Globus pallidus (tissue), 1 donor: ENCODE data around the gene ARL13B.
"Not testable (repeated sequence)": the region's sequence is repeated elsewhere in the genome, so short reads cannot be mapped to it uniquely, and the experiment has no call there.

ENCODE experiments used
- DNase-seq: peaks from one replicate; pipeline ENCODE4 v3.0.0-alpha.2; 2015; ENCODE audit warnings: low spot score

The ARL13B gene

DNA sequence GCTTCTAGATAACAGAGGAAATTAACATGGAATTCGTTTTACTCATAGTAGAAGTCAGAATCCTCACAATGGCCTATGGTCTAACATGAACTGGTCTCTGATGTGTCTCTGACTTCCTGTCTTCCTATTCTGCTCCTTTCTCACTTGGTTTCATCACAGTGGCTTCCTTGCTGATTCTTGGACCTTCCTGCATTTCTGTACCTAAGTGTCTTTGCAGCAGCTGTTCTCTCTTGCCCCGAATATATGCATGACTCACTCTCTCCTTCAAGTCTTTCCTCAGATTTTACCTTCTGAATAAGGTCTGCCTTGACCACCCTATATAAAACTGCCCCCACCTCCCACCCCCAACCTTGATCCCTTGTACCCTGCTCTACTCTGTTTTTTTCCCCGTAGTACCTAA lies 14.1 kb downstream of the ARL13B start:
- no peak for DNase-seq

DNA sequence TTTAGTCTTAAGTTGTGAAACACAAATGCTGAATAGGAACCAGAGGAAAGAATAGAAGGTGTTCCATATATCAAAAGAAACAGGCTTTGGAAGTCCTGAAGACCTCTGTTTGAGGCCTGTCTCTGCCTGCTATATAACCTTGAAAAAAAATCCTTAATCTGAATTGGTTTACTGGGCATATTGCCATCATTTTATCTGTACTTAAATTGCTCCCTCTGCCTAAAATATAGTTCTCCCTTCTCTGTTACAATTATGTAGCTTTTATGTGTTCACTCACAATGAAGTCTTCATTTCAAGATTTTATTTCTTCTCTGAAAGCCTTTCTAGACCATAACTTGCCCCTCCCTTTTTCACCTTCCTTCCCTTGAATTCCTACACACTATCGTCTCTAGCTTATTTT lies 21.2 kb downstream of the ARL13B start:
- no peak for DNase-seq

DNA sequence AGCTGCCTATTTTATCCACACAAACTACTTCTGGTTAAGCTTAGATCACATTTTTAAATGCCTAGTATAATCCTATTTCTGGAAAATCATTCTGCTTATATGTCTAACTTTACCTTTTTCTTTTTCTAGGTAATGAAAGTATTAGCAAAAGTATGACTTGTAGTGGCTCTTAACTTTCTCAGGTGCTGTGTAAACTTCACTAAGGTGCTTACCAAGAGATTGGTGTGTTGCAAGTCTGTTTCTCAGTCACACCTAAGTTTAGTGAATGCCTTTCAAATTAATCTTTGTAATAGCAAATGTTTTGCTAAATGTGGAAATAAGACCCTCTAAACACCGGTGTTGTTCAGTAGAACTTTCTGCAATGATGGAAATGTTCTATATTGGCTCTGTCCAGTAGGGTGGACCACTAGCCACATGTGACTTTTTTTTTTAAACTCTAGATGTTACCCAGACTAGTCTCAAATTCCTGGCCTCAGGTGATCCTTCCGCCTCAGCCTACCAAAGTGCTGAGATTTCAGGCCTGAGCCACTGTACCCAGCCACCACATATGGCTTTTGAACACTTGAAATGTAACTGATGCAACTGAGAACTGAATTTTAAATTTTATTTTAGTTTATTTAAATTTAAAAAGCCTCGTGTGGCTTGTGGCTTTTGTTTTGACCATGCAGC lies 22.0 kb downstream of the ARL13B start:
- no peak for DNase-seq

DNA sequence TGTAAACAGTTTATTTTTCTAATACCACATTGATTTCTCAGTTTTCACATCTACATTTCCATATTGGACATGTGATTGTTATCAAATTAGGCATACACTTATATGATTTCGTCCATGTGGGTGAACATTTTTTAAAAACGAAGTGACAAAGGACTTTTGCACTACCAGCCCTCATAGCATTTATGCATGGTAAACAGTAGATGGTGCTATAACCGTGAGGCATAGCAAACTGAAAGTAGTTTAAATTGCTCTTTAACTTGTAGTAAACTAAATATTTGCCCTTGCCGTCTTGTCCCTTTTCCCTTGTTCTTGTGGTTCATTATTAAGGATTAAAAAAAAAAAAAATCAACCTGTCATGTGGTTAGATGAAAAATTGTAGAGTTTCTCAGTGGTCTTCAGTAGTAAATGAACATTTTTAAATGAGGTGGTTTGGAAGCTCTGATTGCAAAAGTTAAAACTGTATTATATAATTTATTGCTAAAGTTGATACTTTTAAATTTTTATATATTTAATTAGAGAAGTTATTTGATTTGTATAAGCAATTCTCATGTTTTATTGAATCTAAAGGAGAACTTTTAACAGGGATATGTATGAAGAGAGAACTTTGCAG lies 24.5 kb downstream of the ARL13B start:
- DNase-seq = peak; percentile 43

DNA sequence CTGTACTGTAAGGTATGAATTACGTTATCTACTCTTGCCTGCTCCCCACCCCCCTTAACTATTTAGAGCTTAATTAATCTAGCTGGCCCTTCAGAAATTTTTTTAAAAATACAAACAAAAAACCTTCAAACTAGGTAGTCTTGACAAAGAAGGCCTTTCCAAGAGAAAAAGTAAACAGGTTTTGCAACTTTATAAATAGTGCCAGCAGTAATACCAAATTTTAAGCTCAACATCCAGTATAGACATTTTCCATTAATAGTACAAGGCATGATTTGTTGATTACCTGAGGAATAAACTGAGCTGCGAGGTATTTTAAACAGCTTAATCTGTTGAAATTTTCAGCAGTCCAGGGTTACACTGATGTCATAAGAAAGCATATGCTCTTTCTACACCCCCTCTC lies 28.3 kb downstream of the ARL13B start:
- no peak for DNase-seq

DNA sequence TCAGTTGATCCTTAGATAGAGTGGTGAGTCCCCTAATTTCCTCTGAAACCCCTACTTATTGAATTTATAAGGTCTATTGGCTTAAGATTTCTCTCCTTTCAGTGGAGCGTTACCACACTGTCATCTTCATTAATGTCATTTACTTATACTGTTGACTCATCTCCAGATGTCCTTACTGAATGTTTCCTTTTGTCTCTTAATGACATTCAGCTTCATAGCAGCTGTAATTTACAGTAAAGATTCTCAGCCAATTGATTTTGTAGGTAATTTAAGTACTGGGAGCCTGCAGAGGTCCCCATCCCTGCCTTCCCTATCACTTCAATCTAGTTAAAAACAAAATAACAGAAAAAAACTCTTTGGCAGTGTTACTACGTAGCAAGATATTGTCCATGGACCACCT lies 29.7 kb downstream of the ARL13B start:
- no peak for DNase-seq

DNA sequence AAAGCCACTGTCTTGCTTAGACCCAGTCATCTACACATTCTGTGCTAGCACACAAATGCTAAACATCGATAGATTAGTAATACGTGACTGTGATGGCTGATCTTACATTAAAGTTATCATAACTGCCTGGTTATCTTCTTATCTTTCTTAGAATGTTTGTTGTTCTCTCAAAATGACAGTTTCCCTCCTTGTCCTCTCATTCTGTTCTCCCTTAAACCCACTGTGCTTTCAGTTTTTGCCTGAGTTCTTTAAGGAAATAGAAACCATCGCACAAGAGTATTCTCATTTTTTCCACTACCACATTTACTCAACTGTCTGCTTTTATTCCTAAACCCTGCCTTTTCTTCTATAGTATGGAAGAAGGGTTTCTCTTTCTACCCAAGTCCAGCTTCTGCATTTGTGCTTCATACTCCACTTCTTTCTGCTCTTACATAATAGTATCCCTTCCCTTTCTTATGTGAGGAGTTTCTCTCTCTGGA lies 31.3 kb downstream of the ARL13B start:
- DNase-seq = no peak

DNA sequence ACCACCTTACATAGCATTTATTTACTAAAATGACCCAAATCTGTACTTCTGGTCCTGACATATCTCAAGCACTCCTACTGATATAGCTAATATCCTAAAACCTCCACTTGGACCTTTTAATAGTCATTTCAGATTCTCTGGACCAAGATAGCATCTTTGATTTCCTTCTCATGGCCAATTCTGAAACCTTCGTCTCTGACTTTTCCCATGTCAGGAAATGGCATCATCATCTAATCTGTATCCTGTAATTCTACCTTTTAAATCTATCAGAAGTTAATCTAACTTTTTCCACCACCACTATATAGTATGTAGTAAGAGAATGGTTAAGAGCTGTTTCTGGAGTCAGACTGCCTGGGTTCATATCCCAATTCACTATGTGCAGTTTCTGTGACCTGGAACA lies 32.2 kb downstream of the ARL13B start:
- DNase-seq = no peak

DNA sequence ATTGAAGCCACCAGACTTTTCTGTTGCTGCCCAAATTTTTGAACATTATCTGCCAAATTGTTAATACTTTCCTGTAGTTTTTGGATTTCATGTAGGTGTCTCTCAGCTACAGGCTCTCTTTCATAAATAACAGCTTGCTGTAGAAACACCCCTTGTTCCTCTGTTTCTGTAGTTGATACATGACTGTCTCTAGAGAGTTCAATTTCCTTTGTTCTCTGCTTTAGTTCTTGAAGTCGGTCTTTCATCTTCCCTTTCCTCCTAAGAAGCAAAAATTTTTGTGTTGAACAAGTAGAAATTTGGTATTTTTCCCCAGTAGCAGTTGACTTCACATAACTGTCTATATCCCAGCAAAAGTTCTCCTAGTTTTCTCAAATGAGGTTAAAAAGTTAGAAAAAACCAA lies 35.1 kb downstream of the ARL13B start:
- no peak for DNase-seq

DNA sequence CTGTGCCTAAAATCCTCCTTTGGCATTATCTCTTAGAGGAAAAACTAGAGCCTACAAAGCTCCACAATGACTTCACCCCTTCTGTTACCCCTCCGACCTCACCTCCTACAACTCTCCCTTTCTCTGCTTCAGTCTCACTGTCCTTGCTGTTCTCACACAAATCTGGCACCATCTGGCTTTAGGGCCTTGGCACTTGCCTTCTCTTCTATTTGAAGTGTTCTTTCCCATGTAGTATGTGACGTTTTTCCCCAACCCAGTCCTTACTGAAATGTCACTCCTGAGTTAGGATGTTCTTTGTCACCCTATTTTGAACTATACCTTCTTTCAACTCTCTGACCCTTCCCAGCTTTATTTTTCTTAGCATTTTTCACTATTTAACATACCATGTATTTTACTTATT lies 39.7 kb downstream of the ARL13B start:
- DNase-seq = no peak

DNA sequence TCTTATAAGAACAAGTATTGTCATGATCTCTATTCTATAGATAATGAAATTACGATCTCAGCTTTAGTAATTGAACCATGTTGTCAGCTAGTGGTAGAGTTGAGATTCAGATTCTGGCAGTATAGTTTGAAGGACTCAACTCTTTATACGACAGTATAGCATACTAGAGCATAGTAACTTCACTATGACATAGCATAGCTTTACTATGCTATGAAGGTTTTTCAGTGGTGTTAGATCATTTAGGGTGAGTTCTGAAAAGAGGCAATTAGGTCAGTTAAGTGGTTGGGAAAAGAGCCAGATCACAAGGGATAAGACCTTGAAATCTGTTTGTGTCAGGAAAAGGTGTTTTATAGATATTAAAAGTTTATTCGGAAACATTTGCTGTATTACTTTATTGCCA lies 40.3 kb downstream of the ARL13B start:
- no peak for DNase-seq

DNA sequence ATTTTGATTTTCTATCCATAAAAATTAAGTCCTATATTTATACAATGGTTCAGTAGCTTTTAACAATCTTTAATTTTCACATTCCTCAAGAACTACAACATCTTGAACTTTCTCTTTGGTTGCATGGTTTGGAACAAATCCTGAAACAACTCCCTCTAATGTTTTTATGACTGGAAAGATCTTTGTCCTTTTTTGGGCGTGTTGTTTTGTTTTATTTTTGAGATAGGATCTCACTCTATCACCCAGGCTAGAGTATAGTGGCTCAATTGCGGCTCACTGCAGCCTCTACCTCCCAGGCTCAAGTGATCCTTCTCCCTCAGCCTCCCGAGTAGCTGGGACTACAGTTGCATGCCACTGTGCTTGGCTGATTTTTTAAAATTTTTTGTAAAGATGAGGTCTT lies 44.4 kb downstream of the ARL13B start:
- no peak for DNase-seq

DNA sequence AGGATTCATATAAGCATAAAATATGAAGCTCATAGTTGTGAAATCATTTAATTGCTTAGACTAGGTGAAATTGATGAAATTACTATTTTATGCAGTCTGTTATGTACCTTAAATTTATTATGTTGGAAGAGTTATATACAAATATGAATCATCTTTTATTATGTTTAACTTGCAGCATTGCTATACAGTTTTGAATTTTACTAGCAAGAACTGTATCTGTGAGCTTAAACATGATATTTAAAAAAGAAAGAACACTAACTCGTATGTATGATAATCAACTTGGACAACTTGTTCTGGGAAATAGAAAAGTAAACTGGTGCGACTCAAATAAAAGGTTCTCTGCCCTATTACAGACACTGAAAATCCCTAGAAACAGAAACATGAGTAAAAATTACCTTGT lies 46.7 kb downstream of the ARL13B start:
- no peak for DNase-seq

DNA sequence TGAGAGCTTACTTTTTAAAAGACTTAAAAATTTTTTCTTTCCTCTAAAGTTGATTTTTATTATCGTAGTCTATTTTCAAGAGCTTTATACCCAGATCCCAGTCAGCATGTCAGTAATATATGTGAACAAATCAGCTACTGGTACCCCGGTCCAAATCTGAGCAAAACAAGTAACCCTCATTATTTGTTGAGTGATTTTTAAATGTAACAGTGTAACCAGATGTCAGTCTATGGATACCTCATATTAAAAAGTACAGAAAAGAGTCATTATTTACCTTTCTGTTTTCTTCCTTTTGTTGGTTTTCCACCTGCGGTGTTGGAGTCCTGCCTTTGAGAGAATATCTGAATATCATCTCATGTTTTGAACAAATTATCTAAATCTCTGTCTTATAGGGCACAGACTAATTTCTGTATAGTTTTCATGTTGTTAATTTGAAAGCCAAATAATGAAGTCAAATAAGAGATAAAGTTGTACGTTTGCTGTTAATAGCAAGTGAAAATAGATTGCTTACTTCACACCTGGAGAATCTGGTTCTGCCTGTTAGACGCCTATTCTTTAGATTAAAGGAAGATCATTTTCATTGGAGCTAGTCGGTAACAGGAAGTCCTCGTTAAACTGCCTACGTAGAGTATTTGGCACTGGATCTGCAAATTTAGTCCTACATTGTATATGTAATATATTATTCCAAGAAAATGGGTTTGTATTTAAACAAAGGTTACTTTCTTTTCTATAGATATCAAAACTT lies 48.3 kb downstream of the ARL13B start, which contains the start of gene STX19:
STX19 (minus strand) TSS at position 505 of the 745 bp plus-strand sequence. CDS start 13,328 bp downstream, outside the sequence.
- no peak for DNase-seq

DNA sequence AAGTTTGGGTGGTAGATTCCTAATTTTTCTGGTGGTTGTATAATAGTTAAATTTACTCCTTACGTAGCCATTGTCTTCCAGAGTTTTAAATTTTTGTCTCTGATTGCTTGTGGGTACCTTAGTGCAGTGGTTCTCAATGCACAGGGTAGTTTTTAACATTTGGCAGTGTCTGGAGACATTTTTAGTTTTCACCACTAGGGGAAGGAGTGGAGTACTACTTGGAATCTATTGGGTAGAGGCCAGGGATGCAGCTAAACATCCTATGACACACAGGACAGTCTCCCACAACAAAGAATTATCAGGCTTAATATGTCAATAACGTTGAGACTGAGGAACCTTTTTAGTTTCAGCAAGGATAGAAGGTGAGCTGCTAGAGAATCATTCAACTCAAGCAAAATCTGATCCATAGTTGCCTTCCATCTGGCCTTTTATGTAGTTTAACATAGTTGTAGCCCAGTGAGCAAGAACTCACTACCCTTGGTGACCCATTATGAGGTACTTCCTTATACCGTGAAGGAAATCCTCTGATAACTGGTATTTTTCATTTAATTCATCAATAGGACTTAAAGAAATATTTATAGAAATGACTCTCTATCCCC lies 57.1 kb downstream of the ARL13B start:
- peak; percentile 43 for DNase-seq

DNA sequence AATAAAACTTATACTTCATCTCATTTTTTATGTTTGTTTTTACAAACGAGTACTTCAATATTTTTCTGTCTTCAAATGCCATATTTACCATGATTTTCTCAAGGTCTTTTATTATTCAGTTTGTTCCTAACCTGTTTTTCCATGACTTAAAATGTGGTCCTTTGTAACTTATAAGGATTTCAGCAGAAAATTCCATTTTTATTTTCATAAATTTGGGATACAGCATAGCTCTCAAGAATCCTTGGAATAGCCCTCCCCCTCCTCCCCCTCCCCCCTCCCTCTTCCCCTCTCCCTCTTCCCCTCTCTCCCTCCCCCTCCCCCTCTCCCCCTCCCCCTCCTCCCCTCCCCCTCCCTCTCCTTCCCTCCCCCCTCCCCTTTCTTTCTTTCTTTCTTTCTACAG lies 63.3 kb downstream of the ARL13B start:
- no peak for DNase-seq

DNA sequence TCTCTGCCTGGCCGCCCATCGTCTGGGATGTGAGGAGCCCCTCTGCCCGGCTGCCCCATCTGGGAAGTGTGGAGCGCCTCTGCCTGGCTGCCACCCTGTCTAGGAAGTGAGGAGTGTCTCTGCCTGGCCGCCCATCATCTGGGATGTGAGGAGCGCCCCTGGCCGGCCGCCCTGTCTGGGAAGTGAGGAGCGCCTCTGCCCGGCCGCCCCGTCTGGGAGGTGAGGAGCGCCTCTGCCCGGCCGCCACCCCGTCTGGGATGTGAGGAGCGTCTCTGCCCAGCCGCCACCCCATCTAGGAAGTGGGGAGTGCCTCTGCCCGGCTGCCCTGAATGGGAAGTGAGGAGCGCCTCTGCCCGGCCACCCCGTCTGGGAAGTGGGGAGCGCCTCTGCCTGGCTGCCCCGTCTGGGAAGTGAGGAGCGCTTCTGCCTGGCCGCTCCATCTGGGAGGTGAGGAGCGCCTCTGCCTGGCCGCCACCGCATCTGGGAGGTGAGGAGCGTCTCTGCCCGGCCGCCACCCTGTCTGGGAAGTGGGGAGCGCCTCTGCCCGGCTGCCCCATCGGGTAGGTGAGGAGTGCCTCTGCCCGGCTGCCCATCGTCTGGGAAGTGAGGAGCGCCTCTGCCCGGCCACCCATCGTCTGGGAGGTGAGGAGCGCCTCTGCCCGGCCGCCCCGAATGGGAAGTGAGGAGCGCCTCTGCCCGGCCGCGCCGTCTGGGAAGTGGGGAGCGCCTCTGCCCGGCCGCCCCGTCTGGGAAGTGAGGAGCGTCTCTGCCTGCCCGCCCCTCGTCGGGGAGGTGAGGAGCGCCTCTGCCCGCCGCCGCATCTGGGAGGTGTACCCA lies 64.4 kb downstream of the ARL13B start:
- DNase-seq = not testable (repeated sequence)

DNA sequence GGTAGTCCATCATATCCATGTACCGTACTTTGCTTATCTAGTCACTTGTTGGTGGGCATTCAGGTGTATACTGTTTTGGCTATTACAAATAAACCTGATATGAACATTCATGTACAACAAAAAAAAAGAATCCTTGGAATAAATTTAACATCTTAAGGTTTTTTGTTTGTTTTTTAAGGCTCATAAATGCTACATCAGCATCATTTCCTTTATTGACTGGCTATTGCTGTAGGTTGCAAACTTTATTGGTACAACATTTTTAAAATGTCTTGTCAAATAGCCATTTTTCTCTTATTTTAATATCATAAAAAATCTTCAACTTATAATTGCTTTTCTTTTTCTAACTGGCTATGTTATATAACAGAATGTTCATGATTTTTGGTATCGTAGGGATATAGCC lies 66.6 kb downstream of the ARL13B start:
- DNase-seq = no peak

DNA sequence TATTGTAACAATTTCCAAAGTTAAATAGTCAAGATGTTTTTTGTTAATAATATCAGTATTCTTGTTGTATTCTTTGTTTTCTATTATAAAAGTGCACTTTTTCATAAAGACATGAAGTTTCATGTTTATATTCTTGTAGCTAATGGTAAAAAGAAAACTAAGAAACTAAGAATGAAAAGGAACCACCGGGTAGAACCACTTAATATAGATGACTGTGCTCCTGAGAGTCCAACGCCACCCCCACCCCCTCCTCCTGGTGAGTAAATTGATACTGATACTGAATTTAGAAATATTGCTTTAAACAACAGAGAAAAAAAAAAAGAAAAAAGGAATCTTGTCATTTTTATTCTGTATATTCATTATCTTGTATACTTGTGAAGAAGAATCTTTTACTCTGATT lies 69.3 kb downstream of the ARL13B start:
- DNase-seq = no peak

DNA sequence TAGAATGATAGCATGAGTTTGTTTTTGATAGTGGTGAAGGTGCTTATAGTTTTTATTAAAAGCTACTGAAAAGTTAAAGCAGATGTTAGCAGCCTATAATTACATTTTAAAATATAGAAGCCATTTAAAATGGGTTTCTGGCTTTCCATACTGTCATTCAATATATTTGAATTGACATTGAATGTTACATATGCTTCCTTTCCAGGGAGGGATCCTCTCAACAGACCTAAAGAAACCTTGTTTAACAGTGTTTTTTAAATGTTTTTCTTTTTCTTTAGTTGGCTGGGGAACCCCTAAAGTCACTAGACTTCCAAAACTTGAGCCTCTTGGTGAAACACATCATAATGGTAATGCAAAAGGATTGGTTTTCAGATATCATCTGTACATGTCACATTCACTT lies 70.6 kb downstream of the ARL13B start:
- no peak for DNase-seq

DNA sequence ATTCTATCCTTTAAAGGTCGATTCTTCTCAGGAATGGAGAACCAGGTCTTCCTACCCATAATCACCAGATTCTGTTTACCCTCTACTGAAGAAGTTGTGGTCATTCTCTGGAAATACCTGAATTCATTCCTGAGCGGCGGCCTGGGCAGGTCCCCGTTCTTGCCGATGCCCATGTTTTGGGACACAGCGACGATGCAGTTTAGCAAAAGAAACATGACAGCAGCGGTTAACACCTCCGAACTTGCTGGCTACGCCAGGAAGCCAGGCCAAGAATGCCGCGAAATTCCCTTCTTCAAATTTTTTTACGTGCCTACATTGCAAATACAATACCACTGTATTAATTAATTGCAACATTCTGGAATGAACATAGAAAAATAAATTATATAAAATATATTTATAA lies 81.3 kb downstream of the ARL13B start:
- no peak for DNase-seq
